AG20443 (cell line): ENCODE data around the gene GRB2.
"Not testable (repeated sequence)": the region's sequence is repeated elsewhere in the genome, so short reads cannot be mapped to it uniquely, and the experiment has no call there.

Experiments used
- DNase-seq: peaks from one replicate; pipeline ENCODE4 v3.0.0; 2012; ENCODE audit warnings: low spot score, mixed read lengths

GRB2 gene

GRCh38 chr17:75350706-75351105, 54.8 kb downstream of the GRB2 start:
- DNase-seq: no peak

GRCh38 chr17:75350029-75350428, 55.4 kb downstream of the GRB2 start:
- no peak for DNase-seq

- no peak for DNase-seq
These were observed 55.9 kb downstream of the GRB2 start for GRCh38 chr17:75349589-75349988.

- no peak for DNase-seq
These were observed 57.0 kb downstream of the GRB2 start for GRCh38 chr17:75348386-75349012.

DNA sequence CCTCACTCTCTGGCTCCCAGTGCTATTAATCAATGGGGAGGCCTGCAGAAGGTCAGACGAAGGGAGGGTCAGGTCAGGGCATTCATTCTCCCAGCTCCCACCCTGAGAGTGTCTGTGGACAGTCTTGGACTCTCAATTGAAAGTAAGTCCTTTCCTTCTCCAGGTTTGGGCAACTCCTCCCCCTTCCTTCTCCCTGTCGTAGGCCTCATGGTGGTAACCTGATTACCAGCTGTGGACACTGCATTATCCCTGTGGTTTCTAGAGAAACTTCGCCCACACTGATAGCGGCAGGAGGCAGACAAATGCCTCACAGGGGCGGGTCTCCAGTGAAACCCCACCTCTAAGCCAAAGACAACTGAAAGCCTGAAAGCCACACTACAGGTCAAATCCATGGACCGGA, 58.6 kb downstream of the GRB2 start:
- DNase-seq: no peak

DNA sequence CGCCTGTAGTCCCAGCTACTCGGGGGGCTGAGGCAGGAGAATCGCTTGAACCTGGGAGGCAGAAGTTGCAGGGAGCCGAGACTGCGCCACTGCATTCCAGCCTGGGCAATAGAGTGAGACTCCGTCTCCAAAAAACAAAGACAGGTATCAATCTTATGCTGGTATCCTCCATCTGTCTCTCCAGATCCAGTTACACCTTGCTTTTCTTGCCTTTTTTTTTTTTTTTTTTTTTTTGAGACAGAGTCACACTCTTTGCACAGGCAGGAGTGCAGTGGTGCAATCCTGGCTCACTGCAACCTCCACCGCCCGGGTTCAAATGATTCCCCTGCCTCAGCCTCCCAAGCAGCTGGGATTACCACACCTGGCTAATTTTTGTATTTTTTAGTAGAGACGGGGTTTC, 59.1 kb downstream of the GRB2 start:
- not testable (repeated sequence) for DNase-seq

- no peak for DNase-seq
These were observed 59.8 kb downstream of the GRB2 start for GRCh38 chr17:75345514-75346167.

DNA sequence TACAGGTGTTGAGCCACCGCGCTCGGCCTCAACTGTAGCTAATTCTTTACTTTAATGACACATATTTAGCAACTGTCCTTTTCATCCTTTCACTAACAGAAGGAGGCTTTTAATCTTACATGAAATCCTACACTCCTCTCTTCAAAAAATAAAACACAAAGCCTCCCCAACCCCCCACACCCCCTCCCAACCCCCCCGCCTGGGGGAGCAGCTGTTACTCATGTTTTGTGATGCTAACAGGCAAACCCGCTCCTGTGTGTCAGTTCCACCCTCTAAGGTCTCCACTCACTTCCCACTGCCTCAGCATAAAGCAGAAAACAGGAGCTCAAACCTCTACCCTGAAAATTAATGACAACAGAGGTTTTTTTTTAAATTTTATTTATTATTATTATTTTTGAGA, 60.8 kb downstream of the GRB2 start:
- DNase-seq: no peak

GRCh38 chr17:75342996-75343395, 62.5 kb downstream of the GRB2 start:
- no peak for DNase-seq

DNA sequence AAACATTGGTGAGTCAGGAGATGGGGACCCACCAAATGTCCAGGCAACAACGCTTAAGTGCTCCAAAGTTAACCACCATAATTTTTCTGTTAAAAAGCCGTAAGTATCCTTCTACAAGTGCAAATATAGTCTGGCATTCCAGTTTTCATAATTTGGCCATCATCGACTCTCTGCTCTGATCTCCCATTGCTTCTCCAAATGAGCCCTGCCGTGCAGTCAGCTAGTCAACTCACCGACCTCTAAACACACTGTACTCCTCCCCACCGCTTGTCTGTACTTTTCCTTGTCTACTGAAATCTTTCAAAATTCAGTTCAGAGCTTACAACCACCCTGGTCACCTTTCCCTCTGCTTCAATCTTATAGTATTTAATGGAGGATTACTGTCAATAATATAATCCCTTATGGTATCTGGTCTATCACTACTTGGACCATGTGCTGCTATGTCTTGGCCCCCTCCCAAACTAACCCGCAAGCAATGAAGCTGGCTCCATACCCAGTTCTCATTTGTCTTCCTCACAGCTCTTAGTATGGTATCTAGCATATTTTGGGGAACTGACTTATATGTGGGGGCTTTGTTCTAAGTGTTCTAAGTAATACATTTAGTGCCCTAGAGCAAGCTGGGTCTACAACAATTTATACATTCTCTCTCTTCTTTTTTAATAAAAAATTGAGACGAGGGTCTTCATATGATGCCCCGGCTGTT, 63.5 kb downstream of the GRB2 start:
- DNase-seq: no peak

DNA sequence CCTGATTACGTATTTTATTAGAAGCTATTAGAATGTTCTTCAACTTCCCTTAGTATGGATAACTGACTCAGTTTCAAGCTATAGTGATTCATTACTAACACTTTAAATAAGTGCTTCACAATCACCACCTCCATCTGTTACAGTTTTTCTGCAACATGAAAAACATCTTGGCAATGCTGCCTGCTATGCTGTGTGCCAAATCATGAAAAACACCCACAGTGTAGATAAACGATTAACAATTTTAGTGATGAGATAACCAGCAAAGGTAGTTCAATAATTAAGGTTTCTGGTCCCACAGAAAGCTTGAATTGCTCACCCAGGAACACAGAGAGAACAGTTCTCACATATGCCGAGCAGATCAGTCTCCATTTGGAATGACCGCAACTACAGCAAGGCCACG, 64.8 kb downstream of the GRB2 start:
- peak; percentile 29 for DNase-seq

DNA sequence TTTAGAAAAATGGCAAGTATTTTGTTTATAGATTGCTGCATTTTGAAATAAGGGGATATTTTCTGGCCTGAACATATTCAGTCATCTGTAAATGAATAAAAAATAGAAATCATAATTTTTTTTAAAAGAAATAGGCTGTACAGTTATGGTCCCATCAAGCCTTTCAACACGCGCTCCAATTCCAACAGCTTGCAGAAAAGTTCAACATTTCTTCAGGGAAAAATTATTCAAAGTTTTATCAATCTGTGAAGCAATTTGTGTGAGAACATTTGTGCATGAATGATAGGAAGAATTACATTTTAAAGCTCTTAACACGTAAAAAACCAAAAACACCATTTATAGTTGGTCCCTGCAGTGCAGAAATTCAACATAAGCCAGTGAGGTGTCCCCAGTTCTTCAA, 65.5 kb downstream of the GRB2 start:
- no peak for DNase-seq

DNA sequence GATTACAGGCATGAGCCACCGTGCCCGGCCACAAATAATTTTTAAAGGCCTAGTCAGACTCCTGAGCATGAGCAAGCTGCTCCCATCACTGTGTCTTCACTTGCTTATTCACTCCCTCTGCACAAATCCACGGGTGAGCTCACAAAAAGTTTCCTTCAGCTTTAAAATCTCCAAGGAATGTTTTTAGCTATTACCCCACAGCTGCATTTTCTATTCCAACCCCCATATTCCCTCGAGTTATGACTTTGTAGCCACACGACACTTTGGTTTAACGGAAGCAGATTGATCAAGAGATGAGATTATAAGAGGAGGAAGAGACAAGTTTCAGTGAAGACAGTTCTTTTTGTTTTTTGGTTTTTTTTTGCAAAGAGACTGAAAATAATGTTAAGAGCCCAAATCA, 67.1 kb downstream of the GRB2 start:
- peak; percentile 38 for DNase-seq

DNA sequence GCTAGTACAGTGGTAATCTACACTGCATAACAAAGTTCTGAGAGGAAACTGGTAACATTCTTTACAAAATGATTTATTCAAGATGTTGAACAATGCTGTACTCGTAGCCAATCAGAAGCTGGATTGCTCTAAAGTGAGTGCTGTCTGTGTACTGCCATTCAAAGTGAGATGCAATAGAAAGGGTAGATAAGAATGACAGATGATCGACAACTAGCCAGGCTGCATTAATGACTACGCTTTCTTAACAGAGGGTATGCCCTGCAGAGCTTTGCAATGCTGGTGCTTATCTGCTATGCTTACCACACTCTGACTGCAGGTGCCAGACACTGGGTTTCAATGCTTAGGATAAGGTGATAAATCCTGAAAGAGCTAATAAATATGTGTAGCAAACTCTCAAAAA, 70.2 kb downstream of the GRB2 start:
- no peak for DNase-seq

DNA sequence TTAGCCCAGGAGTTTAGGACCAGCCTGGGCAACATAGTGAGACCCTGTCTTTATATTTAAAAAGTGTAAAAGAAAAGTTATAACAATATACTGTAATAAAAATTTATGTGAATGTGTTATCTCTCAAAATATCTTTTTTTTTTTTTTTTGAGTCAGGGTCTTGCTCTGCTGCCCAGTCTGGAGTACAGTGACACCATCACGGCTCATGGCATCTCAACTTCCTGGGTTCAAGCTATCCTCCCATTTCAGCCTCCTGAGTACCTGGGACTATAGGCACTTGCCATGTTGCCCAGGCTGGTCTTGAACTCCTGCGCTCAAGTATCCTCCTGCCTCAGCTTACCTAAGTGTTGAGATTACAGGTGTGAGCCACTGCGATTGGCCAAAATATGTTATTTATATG, 70.8 kb downstream of the GRB2 start:
- DNase-seq: no peak

DNA sequence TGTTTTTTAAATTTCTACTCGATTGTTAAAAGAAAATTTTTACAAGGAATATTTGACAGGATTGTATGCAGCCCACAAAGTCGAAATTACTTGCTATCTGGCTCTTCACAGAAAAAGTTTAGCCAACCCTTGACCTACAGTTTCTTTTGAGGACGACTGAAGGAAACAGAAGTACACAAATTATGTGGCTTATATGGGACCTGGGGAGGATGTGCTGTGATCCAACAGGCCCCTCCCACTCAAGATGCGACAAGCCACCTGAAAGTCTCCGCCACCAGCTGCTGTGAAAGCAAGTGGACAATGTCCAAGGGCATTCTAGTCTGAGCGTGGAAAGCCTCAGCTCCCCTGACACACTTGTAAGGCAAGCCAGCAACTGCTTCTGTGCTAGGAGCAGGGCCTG, 73.8 kb downstream of the GRB2 start:
- no peak for DNase-seq

- DNase-seq: no peak
These were observed 77.7 kb downstream of the GRB2 start for GRCh38 chr17:75327757-75328156.

DNA sequence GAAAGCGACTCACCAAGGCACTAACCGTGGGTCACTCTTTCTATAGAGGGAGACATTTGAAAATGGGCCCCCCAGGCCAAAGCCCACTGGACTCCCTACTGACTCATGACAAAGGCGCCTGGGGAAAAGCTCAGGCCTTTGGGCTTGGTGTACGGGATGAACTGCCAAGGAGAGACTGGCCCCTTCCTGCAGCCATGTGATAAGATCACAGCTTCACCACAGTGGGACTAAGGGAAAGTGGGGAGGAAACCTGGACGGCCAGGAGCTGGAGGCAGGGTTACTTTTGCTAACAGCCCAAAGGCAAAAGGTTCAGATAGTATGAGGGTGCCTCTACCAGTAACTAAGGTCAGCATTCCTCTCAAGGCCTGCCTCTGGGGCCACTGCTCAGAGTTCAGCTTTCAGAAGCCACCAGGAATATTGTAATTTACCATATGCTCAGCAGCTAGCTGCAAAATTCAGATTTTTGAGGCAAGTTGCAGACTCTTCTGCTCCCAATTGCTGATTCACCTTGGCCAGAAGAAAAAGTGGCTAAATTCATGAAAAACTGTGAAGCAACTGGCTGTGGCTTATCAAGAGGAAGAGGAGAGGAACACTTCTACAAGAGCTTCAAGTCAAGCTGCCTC, 79.1 kb downstream of the GRB2 start:
- no peak for DNase-seq

DNA sequence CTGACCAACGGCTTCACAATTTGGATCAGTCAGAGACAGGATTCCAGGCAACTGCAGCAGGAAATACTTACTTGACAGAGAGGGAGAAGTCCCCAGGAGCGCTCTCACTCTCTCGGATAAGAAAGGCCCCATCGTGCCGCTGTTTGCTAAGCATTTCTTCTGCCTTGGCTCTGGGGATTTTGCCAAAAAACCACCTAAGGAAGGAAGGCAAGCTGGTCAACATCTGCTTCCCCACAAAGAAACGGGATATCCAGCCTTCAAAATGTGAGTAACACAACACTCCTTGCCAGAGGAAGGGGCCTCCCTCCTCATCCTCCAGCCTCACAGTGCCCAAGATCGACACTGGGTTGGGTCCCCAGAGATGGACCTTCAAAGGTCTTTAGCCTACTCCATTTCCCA, 79.7 kb downstream of the GRB2 start:
- DNase-seq: no peak

DNA sequence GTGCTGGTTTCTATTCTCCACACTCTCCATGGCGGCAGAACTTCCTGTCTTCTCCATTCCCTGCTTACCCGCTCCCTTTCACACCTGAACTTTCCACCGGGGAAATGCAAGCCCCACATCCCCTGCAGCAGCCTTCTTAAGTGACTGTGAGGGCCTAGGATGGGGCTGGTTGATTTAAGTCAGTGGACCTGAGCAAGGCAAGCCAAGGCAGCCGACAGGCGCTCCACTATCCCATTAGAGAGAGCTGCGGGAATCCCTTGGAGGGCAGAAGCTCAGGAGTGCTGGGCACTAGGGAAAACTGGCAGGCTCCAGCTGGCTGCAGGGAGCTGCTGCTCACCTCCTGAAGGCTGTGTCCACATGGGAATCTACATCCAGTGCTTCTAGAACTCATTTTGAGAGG, 80.1 kb downstream of the GRB2 start:
- no peak for DNase-seq

DNA sequence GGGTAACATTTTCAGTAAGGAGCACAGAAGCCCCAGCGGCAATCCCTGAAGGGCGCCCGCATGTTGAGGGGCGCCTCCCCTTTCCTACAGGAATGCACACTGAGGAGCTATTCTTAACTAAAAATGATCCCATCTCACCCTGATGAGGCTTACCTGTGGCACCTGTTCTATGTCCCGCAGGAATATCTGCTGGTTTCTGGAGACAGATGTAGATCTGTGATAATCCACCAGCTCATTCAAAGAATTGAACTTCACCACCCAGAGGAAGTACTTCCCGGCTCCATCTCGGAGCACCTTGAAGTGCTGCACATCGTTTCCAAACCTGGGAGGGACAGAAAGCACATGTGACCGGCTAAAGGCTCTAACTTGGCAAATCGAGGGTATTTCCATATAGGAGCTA, 84.0 kb downstream of the GRB2 start:
- no peak for DNase-seq

DNA sequence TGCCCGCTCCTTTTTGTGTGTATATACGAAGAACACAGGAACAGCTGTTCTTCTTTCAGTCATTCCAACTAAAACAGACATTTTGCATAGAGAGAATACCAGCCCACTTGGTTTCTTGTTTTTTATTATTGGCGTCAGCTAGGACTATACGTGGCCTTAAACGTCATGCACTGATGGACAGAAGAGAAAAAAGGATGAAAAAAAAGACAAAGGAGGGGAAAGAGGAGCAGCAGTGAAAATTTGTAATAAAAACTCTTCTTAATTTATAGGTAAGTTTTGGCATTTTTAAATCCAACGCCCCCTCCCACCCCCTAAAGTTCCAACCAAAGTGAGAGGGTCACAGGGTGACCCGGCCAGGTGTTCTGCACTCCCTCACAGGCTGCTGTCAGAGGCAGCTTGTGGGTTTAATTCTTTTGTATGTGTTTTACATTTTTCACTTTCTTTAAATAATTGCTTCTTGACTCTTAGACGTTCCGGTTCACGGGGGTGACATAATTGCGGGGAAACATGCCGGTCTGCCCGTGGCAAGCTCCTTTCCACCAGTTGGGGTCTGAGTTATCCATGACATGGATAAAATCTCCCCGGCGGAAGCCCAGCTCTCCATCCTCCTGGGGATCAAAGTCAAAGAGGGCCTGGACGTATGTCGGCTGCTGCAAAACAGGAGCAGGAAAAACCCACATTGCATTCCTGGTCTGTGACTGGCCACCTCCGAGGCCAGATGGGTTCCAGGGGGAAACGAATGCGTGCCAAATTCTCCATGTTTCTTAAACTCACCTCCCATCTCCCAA, 85.4 kb downstream of the GRB2 start:
- peak; percentile 39 for DNase-seq
